Nephron (organoid): ENCODE results near the gene SPTLC2.

Experiments
- H3K27ac Mint-ChIP-seq, 3 experiments: 2 replicates each; pipeline ENCODE4 v1.8.0; 2020; ENCODE audit warnings: mixed read lengths in 3 of 3, mild to moderate bottlenecking in 2 of 3, moderate library complexity in 1 of 3
- H3K27me3 Mint-ChIP-seq: 2 replicates; pipeline ENCODE4 v1.8.0; 2021; ENCODE audit warnings: low read depth, mild to moderate bottlenecking, moderate library complexity, mixed read lengths
- H3K36me3 Mint-ChIP-seq: 2 replicates; pipeline ENCODE4 v1.8.0; 2020; ENCODE audit warnings: low read depth, mixed read lengths
- H3K4me1 Mint-ChIP-seq: 2 replicates; pipeline ENCODE4 v1.8.0; 2020; ENCODE audit warnings: mixed read lengths
- H3K4me3 Mint-ChIP-seq, 3 experiments: 2 replicates each; pipeline ENCODE4 v1.8.0; 2020; ENCODE audit warnings: mild to moderate bottlenecking in 3 of 3, mixed read lengths in 3 of 3, moderate library complexity in 2 of 3
- H3K9me3 Mint-ChIP-seq: 2 replicates; pipeline ENCODE4 v1.8.0; 2020; ENCODE audit warnings: mixed read lengths
- TF ChIP-seq, protein P1 (sequence below), 3 experiments: fragments of 200-600 bp; sonication (generic); IDR thresholded peaks; one replicate each; pipeline ENCODE4 v1.5.0; 2021; ENCODE audit warnings: antibody characterized with exemption in 3 of 3; ENCODE audit not compliant: unreplicated experiment in 3 of 3

Gene SPTLC2

GRCh38 chr14:77524536-77524935 is 91.9 kb downstream of the SPTLC2 start:
- H3K9me3 Mint-ChIP-seq = no peaks in the 10 kb centered on the region
- no peak overlapping the region for H3K4me3 Mint-ChIP-seq
- no peaks in the 10 kb centered on the region for H3K27me3 Mint-ChIP-seq
- TF ChIP-seq, protein P1, sequence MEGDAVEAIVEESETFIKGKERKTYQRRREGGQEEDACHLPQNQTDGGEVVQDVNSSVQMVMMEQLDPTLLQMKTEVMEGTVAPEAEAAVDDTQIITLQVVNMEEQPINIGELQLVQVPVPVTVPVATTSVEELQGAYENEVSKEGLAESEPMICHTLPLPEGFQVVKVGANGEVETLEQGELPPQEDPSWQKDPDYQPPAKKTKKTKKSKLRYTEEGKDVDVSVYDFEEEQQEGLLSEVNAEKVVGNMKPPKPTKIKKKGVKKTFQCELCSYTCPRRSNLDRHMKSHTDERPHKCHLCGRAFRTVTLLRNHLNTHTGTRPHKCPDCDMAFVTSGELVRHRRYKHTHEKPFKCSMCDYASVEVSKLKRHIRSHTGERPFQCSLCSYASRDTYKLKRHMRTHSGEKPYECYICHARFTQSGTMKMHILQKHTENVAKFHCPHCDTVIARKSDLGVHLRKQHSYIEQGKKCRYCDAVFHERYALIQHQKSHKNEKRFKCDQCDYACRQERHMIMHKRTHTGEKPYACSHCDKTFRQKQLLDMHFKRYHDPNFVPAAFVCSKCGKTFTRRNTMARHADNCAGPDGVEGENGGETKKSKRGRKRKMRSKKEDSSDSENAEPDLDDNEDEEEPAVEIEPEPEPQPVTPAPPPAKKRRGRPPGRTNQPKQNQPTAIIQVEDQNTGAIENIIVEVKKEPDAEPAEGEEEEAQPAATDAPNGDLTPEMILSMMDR (IDR thresholded peaks at IDR 0.05; ENCODE audit: unreplicated experiment in 3 of 3) = no peak
- peaks cover 33% of the 10 kb centered on the region for H3K36me3 Mint-ChIP-seq
- H3K27ac Mint-ChIP-seq = peak overlapping the region in 1 of 3 experiments; percentile 1
- H3K4me1 Mint-ChIP-seq = peaks cover 17% of the 10 kb centered on the region

DNA sequence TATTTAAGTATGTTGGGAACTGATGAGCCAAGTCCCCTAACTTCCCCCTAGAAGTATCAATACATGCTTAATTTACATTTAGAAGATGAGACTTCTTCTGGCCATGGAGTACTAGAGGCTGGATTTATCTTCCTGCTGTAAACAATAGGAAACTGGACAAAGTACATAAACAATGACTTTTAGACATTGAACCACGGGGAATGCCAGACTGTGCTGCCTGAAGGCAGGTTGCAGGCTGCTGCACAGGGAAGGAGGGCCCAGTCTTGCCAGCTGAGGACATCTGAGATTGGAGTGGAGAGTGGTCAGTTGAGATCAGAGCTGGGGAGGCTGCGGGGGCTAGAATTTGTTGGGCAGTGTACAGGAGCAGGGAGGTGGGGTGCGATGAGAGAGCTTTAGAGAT is 93.3 kb downstream of the SPTLC2 start:
- Mint-ChIP-seq H3K9me3 (no peaks in the 10 kb centered on the region), H3K27me3 (no peaks in the 10 kb centered on the region), H3K4me1 (peaks cover 17% of the 10 kb centered on the region), H3K36me3 (peaks cover 47% of the 10 kb centered on the region), H3K4me3 (no peak overlapping the region), H3K27ac (no peak overlapping the region)
- TF ChIP-seq, protein P1 (IDR thresholded peaks at IDR 0.05; ENCODE audit: unreplicated experiment in 3 of 3) = no peak

DNA sequence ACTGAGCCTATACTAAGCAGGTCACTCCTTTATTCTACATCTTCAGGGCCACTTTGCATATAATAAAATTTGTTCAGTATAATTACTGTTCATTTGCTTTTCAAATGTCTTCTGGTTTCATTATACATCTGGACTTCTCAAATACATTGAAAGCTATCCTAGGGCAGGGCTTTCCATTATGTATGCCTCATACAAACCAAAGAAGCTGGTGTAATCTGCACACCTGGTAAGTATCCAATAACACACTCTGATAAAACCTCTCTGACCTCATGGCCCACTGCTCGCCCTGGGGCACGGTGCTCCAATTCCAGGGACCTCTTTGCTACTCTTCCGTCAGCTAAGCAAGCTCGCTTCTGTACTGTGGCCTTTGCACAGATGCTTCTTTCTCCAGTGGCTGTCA is 95.9 kb downstream of the SPTLC2 start:
- no peak overlapping the region for H3K4me3 Mint-ChIP-seq
- H3K27ac Mint-ChIP-seq = no peak overlapping the region
- peaks cover 63% of the 10 kb centered on the region for H3K36me3 Mint-ChIP-seq
- H3K9me3 Mint-ChIP-seq = no peaks in the 10 kb centered on the region
- H3K27me3 Mint-ChIP-seq = no peaks in the 10 kb centered on the region
- no peaks in the 10 kb centered on the region for H3K4me1 Mint-ChIP-seq
- TF ChIP-seq, protein P1 (IDR thresholded peaks at IDR 0.05; ENCODE audit: unreplicated experiment in 3 of 3) = no peak

- TF ChIP-seq, protein P1 (IDR thresholded peaks at IDR 0.05; ENCODE audit: unreplicated experiment in 3 of 3) = no peak
- Mint-ChIP-seq H3K27me3 (no peaks in the 10 kb centered on the region), H3K27ac (no peak overlapping the region), H3K4me1 (no peaks in the 10 kb centered on the region), H3K9me3 (no peaks in the 10 kb centered on the region), H3K4me3 (no peak overlapping the region), H3K36me3 (peaks cover 64% of the 10 kb centered on the region)
Measured at GRCh38 chr14:77516126-77516525, 100.3 kb downstream of the SPTLC2 start.

GRCh38 chr14:77511486-77512162 is 104.8 kb downstream of the SPTLC2 start:
- Mint-ChIP-seq H3K27ac (no peak overlapping the region), H3K9me3 (no peaks in the 10 kb centered on the region), H3K36me3 (peaks cover 40% of the 10 kb centered on the region), H3K27me3 (no peaks in the 10 kb centered on the region), H3K4me3 (no peak overlapping the region), H3K4me1 (no peaks in the 10 kb centered on the region)
- TF ChIP-seq, protein P1 (IDR thresholded peaks at IDR 0.05; ENCODE audit: unreplicated experiment in 3 of 3) = no peak

GRCh38 chr14:77509366-77509765 is 107.1 kb downstream of the SPTLC2 start:
- TF ChIP-seq, protein P1 (IDR thresholded peaks at IDR 0.05; ENCODE audit: unreplicated experiment in 3 of 3) = no peak
- no peak overlapping the region for H3K27ac Mint-ChIP-seq
- H3K9me3 Mint-ChIP-seq = no peaks in the 10 kb centered on the region
- H3K4me1 Mint-ChIP-seq = no peaks in the 10 kb centered on the region
- H3K36me3 Mint-ChIP-seq = peaks cover 36% of the 10 kb centered on the region
- no peaks in the 10 kb centered on the region for H3K27me3 Mint-ChIP-seq
- no peak overlapping the region for H3K4me3 Mint-ChIP-seq
